Muscle layer of duodenum (tissue), 2 donors: ENCODE results near the gene ANP32B.
"Not testable (repeated sequence)": the region's sequence is repeated elsewhere in the genome, so short reads cannot be mapped to it uniquely, and the experiment has no call there.

Experiments
- H3K27ac ChIP-seq: one replicate; pipeline ENCODE4 v1.7.0; 2013; ENCODE audit warnings: mild to moderate bottlenecking, low read length
- H3K27me3 ChIP-seq: one replicate; pipeline ENCODE4 v1.7.0; 2013; ENCODE audit warnings: low read depth, mild to moderate bottlenecking, control low read depth, low read length
- H3K36me3 ChIP-seq, 2 donors: one replicate each; pipeline ENCODE4 v1.7.0; 2013; ENCODE audit warnings: low read length in 2 of 2, control low read depth in 1 of 2, mild to moderate bottlenecking in 1 of 2; ENCODE audit not compliant: insufficient read depth in 2 of 2, control insufficient read depth in 1 of 2
- H3K4me1 ChIP-seq, 2 donors: one replicate each; pipeline ENCODE4 v1.7.0; 2013; ENCODE audit warnings: low read length in 2 of 2, mild to moderate bottlenecking in 2 of 2, control low read depth in 1 of 2, moderate library complexity in 1 of 2; ENCODE audit not compliant: insufficient read depth in 2 of 2, control insufficient read depth in 1 of 2
- H3K4me3 ChIP-seq, 2 donors: one replicate each; pipeline ENCODE4 v1.7.0; 2013; ENCODE audit warnings: low read length in 2 of 2, low read depth in 1 of 2, mild to moderate bottlenecking in 1 of 2
- H3K9me3 ChIP-seq, 2 donors: one replicate each; pipeline ENCODE4 v1.7.0; 2013; ENCODE audit warnings: low read length in 2 of 2, control low read depth in 1 of 2, mild to moderate bottlenecking in 1 of 2; ENCODE audit not compliant: control insufficient read depth in 1 of 2
- donor health status: healthy.

Gene ANP32B

GRCh38 chr9:98017306-98017705 lies 34.2 kb downstream of the ANP32B start:
- H3K27me3 ChIP-seq: no peaks in the 10 kb centered on the region
- no peak overlapping the region for H3K4me3 ChIP-seq
- no peak overlapping the region for H3K27ac ChIP-seq
- H3K9me3 ChIP-seq: no peaks in the 10 kb centered on the region
- no peaks in the 10 kb centered on the region for H3K4me1 ChIP-seq
- peaks cover 44 to 68% of the 10 kb centered on the region in 2 donors for H3K36me3 ChIP-seq

GRCh38 chr9:98018347-98018746 lies 35.2 kb downstream of the ANP32B start:
- Histone ChIP-seq H3K9me3 (no peaks in the 10 kb centered on the region), H3K27me3 (no peaks in the 10 kb centered on the region), H3K4me1 (no peaks in the 10 kb centered on the region), H3K4me3 (no peak overlapping the region), H3K27ac (no peak overlapping the region), H3K36me3 (peaks cover 37 to 57% of the 10 kb centered on the region in 2 donors)

GRCh38 chr9:98019098-98019497 lies 36.0 kb downstream of the ANP32B start:
- Histone ChIP-seq H3K4me3 (no peak overlapping the region), H3K36me3 (peaks cover 33 to 50% of the 10 kb centered on the region in 2 donors), H3K27me3 (no peaks in the 10 kb centered on the region), H3K9me3 (no peaks in the 10 kb centered on the region), H3K27ac (no peak overlapping the region), H3K4me1 (no peaks in the 10 kb centered on the region)

GRCh38 chr9:98019869-98020268 lies 36.7 kb downstream of the ANP32B start:
- H3K36me3 ChIP-seq: peaks cover 33 to 45% of the 10 kb centered on the region in 2 donors
- H3K27ac ChIP-seq: not testable (repeated sequence)

GRCh38 chr9:98020476-98021145 lies 37.5 kb downstream of the ANP32B start:
- Histone ChIP-seq H3K4me3 (no peak overlapping the region), H3K9me3 (no peaks in the 10 kb centered on the region), H3K36me3 (peaks cover 33 to 38% of the 10 kb centered on the region in 2 donors), H3K27me3 (no peaks in the 10 kb centered on the region), H3K27ac (no peak overlapping the region), H3K4me1 (no peaks in the 10 kb centered on the region)

More at GRCh38 chr9:98019869-98020268, 36.7 kb downstream of the ANP32B start:
- H3K9me3 ChIP-seq, H3K4me3 ChIP-seq, H3K4me1 ChIP-seq, H3K27me3 ChIP-seq: not testable (repeated sequence)

- Histone ChIP-seq H3K36me3 (peaks cover 27 to 38% of the 10 kb centered on the region in 2 donors), H3K27ac (no peak overlapping the region), H3K4me1 (no peaks in the 10 kb centered on the region), H3K27me3 (no peaks in the 10 kb centered on the region), H3K9me3 (no peaks in the 10 kb centered on the region), H3K4me3 (no peak overlapping the region)
Measured at GRCh38 chr9:98021306-98022040, 38.3 kb downstream of the ANP32B start.

GRCh38 chr9:98022447-98022846 lies 39.3 kb downstream of the ANP32B start:
- Histone ChIP-seq H3K27me3 (no peaks in the 10 kb centered on the region), H3K4me1 (no peaks in the 10 kb centered on the region), H3K4me3 (no peak overlapping the region), H3K27ac (no peak overlapping the region), H3K36me3 (peaks cover 22 to 33% of the 10 kb centered on the region in 2 donors), H3K9me3 (no peaks in the 10 kb centered on the region)

GRCh38 chr9:98024702-98025101 lies 41.6 kb downstream of the ANP32B start:
- Histone ChIP-seq H3K27ac (no peak overlapping the region), H3K4me1 (no peaks in the 10 kb centered on the region), H3K9me3 (no peaks in the 10 kb centered on the region), H3K4me3 (no peak overlapping the region), H3K36me3 (peaks cover 3 to 11% of the 10 kb centered on the region in 2 donors), H3K27me3 (no peaks in the 10 kb centered on the region)

GRCh38 chr9:98031169-98031568 lies 48.0 kb downstream of the ANP32B start:
- H3K27ac ChIP-seq: no peak overlapping the region

GRCh38 chr9:98031935-98032334 lies 48.8 kb downstream of the ANP32B start:
- no peaks in the 10 kb centered on the region for H3K36me3 ChIP-seq
- no peaks in the 10 kb centered on the region for H3K27me3 ChIP-seq
- no peaks in the 10 kb centered on the region for H3K9me3 ChIP-seq
- no peak overlapping the region for H3K4me3 ChIP-seq
- H3K4me1 ChIP-seq: peaks cover 0 to 5% of the 10 kb centered on the region in 2 donors
- no peak overlapping the region for H3K27ac ChIP-seq

More at GRCh38 chr9:98031169-98031568, 48.0 kb downstream of the ANP32B start:
- Histone ChIP-seq H3K4me1 (peaks cover 0 to 5% of the 10 kb centered on the region in 2 donors), H3K4me3 (no peak overlapping the region), H3K36me3 (no peaks in the 10 kb centered on the region), H3K9me3 (no peaks in the 10 kb centered on the region), H3K27me3 (no peaks in the 10 kb centered on the region)

- H3K27ac ChIP-seq: no peak overlapping the region
- H3K9me3 ChIP-seq: no peaks in the 10 kb centered on the region
- H3K27me3 ChIP-seq: no peaks in the 10 kb centered on the region
- peak overlapping the region; percentile 4 to 27 for H3K4me3 ChIP-seq
- H3K36me3 ChIP-seq: no peaks in the 10 kb centered on the region
- peaks cover 0 to 5% of the 10 kb centered on the region in 2 donors for H3K4me1 ChIP-seq
Measured at GRCh38 chr9:98034593-98035546, 51.7 kb downstream of the ANP32B start.
